ENCODE results near the gene CSN1S1.
A peak's percentile ranks its signal among the peaks of the same experiment; 100 is the strongest.

CSN1S1 gene

GRCh38 chr4:69951602-69952001 is 20.7 kb downstream of the CSN1S1 start:
- no peak for FAIRE-seq
- TF ChIP-seq, protein P1, sequence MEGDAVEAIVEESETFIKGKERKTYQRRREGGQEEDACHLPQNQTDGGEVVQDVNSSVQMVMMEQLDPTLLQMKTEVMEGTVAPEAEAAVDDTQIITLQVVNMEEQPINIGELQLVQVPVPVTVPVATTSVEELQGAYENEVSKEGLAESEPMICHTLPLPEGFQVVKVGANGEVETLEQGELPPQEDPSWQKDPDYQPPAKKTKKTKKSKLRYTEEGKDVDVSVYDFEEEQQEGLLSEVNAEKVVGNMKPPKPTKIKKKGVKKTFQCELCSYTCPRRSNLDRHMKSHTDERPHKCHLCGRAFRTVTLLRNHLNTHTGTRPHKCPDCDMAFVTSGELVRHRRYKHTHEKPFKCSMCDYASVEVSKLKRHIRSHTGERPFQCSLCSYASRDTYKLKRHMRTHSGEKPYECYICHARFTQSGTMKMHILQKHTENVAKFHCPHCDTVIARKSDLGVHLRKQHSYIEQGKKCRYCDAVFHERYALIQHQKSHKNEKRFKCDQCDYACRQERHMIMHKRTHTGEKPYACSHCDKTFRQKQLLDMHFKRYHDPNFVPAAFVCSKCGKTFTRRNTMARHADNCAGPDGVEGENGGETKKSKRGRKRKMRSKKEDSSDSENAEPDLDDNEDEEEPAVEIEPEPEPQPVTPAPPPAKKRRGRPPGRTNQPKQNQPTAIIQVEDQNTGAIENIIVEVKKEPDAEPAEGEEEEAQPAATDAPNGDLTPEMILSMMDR (IDR thresholded peaks at IDR 0.05; ENCODE audit: insufficient read depth, missing control alignments): no peak
- DNase-seq (ENCODE audit: insufficient read length, low spot score): no peak

GRCh38 chr4:69957209-69957608 is 26.3 kb downstream of the CSN1S1 start:
- DNase-seq (ENCODE audit: insufficient read length, low spot score) (no peak), FAIRE-seq (no peak)
- TF ChIP-seq, protein P1 (IDR thresholded peaks at IDR 0.05; ENCODE audit: insufficient read depth, missing control alignments): no peak

- TF ChIP-seq, protein P1 (IDR thresholded peaks at IDR 0.05; ENCODE audit: insufficient read depth, missing control alignments): no peak
- DNase-seq (ENCODE audit: insufficient read length, low spot score) (no peak), FAIRE-seq (peak; percentile 32)
Observed at GRCh38 chr4:69965628-69966027, 34.8 kb downstream of the CSN1S1 start, which contains the start of gene CSN2. Gene CSN2 (minus strand): TSS chr4:69965728. CDS start chr4:69960995, 4,733 bp downstream.

- TF ChIP-seq, protein P1 (IDR thresholded peaks at IDR 0.05; ENCODE audit: insufficient read depth, missing control alignments): no peak
- FAIRE-seq: no peak
- DNase-seq (ENCODE audit: insufficient read length, low spot score): no peak
Observed at GRCh38 chr4:69970071-69970470, 39.2 kb downstream of the CSN1S1 start.

DNA sequence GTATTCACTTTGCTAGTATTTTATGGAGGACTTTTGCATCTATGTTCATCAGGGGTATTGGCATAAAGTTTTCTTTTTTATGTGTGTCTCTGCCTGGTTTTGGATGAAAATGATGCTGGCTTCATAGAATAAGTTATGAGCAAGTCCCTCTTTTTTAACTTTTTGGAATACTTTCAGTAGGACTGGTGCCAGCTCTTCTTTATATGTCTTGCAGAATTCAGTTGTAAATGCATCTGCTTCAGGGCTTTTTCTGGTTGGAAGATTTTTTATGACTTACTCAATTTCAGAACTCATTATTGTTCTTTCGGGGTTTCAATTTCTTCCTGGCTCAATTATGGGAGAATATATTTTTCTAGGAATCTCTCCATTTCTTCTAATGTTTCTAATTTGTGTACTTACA is 43.8 kb downstream of the CSN1S1 start:
- FAIRE-seq (no peak), DNase-seq (ENCODE audit: insufficient read length, low spot score) (no peak)
- TF ChIP-seq, protein P1 (IDR thresholded peaks at IDR 0.05; ENCODE audit: insufficient read depth, missing control alignments): no peak

GRCh38 chr4:69977582-69977981 is 46.7 kb downstream of the CSN1S1 start:
- FAIRE-seq: no peak

GRCh38 chr4:69984030-69984443 is 53.2 kb downstream of the CSN1S1 start:
- TF ChIP-seq, protein P1 (IDR thresholded peaks at IDR 0.05; ENCODE audit: insufficient read depth, missing control alignments): no peak
- FAIRE-seq (no peak), DNase-seq (ENCODE audit: insufficient read length, low spot score) (no peak)

More at GRCh38 chr4:69977582-69977981, 46.7 kb downstream of the CSN1S1 start:
- no peak for DNase-seq (ENCODE audit: insufficient read length, low spot score)
- TF ChIP-seq, protein P1 (IDR thresholded peaks at IDR 0.05; ENCODE audit: insufficient read depth, missing control alignments): no peak
